Natural killer cell (primary cell): ENCODE results near the gene DCP2. TPM values are rescaled to one million over a fixed set of nuclear protein-coding genes. Genes with fewer than 3 reads are reported as not detected.
A peak's percentile ranks its signal among the peaks of the same experiment; 100 is the strongest.

Source experiments
- ATAC-seq, 3 donors: fragments of 150-1000 bp in 2 of 3; fragments of 200-7000 bp in 1 of 3; cut with Tn5 transposase; 1 replicate in 1 of 3; 2 replicates in 2 of 3; pipeline ENCODE4 v1.10.0; 2021; ENCODE audit warnings: mild to moderate bottlenecking in 2 of 3, moderate library complexity in 2 of 3
- DNase-seq, 2 donors: peaks; one replicate each; pipeline versions ENCODE4 v3.0.0 to v3.0.0-alpha.2; 2013 to 2021; ENCODE audit warnings: mixed read lengths in 1 of 2
- H3K27ac ChIP-seq: one replicate; pipeline ENCODE4 v1.5.1; 2013; ENCODE audit warnings: mild to moderate bottlenecking, low read length
- H3K27me3 ChIP-seq: one replicate; pipeline ENCODE4 v1.6.1; 2013; ENCODE audit warnings: low read length; ENCODE audit not compliant: control insufficient read depth, insufficient read depth
- H3K36me3 ChIP-seq: one replicate; pipeline ENCODE4 v1.6.1; 2013; ENCODE audit warnings: low read length; ENCODE audit not compliant: control insufficient read depth, insufficient read depth
- H3K4me1 ChIP-seq: one replicate; pipeline ENCODE4 v1.6.1; 2013; ENCODE audit warnings: low read length; ENCODE audit not compliant: control insufficient read depth, insufficient read depth
- H3K4me3 ChIP-seq: one replicate; pipeline ENCODE4 v1.5.1; 2013; ENCODE audit warnings: low read length
- H3K9me3 ChIP-seq: one replicate; pipeline ENCODE4 v1.6.1; 2013; ENCODE audit warnings: low read length; ENCODE audit not compliant: control insufficient read depth, insufficient read depth
- H3K27ac Mint-ChIP-seq, 2 donors: one replicate each; pipeline ENCODE4 v1.8.0; 2022; ENCODE audit warnings: mild to moderate bottlenecking in 2 of 2, mixed read lengths in 2 of 2, moderate library complexity in 1 of 2
- H3K27me3 Mint-ChIP-seq, 2 donors: one replicate each; pipeline ENCODE4 v1.8.0; 2022; ENCODE audit warnings: low read depth in 2 of 2, mixed read lengths in 2 of 2
- H3K36me3 Mint-ChIP-seq: one replicate; pipeline ENCODE4 v1.8.0; 2022; ENCODE audit warnings: mixed read lengths
- H3K4me1 Mint-ChIP-seq, 2 donors: one replicate each; pipeline ENCODE4 v1.8.0; 2022; ENCODE audit warnings: mixed read lengths in 2 of 2
- H3K4me3 Mint-ChIP-seq: one replicate; pipeline ENCODE4 v1.8.0; 2022; ENCODE audit warnings: mild to moderate bottlenecking, moderate library complexity, mixed read lengths
- H3K9me3 Mint-ChIP-seq, 2 donors: one replicate each; pipeline ENCODE4 v1.8.0; 2022; ENCODE audit warnings: mixed read lengths in 2 of 2
- WGBS: methylation state at CpG from one replicate; pipeline ENCODE4 v1.1.7; 2013; ENCODE audit warnings: missing lambda C conversion rate; ENCODE audit not compliant: insufficient coverage; 5-methylcytosine and 5-hydroxymethylcytosine counted together
- intact Hi-C: fragments of 100-400 bp; cut with micrococcal nuclease; formaldehyde crosslinking; loops from one replicate; pipeline ENCODE4 v1.14.2; 2022
- total RNA-seq, 4 donors: library from RNA; stranded (reverse); fragments of 120-200 nt in 1 of 4; gene quantifications; one replicate each; pipeline versions ENCODE4 v1.2.3 to v1.2.4, GENCODE V29; 2013 to 2022
- TF ChIP-seq, protein P1 (sequence below): fragments of 200-600 bp; IDR thresholded peaks from one replicate; pipeline ENCODE4 v1.8.0; 2022; ENCODE audit warnings: antibody characterized with exemption

DCP2 gene
- total RNA-seq, 3 donors from 2014 or later (not counting 1 experiment from before 2014, with no cell fraction given): 69.3 to 82.9 (median 76.7) TPM

DNA sequence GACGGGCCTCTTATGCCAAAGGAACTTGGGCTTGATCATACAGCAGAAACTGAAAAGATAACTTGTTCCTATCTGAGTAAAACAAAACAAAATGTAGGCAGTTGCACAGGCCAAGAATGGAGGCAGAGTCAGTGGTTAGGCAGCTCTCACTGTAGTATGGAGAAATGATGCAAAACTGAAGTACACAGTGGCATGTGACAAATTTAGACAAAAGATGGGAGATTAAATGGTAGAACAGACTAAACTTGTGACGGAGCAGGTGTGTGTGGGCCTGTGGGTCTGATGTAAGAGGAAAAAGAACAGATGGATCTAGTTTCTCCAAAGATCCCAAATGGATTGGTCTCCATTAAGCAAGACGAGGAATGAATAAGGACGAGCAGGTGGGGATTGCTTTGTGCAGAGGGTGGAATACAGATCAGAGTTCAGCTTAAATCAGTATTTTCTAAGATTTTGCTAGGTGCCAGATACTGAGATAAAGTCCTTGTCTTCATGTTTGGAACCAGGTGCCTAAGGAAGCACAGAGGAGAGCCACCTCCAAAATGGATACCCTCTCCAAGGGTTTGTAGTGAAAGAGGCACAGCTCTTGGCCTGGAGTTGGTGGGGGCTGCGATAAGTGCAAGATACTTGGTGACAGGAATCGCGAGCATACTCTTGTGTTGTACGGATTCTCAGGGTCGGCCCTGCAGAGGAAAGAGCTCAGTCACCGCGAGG lies 722 bp upstream of the DCP2 start:
- intact Hi-C loops: loop anchor here (1.0 kb wide), 2 partner anchors 46 to 54 kb away; partner anchors contain the start of gene REEP5
- Histone ChIP-seq H3K9me3 (no peaks in the 10 kb centered on the region), H3K4me1 (peaks cover 12% of the 10 kb centered on the region), H3K27me3 (no peaks in the 10 kb centered on the region), H3K4me3 (peak overlapping the region; percentile 90), H3K27ac (peak overlapping the region; percentile 56), H3K36me3 (peaks cover under 1% of the 10 kb centered on the region)
- WGBS: 36% methylated on average over 11 of the region's 11 CpGs
- H3K36me3 Mint-ChIP-seq: no peaks in the 10 kb centered on the region
- TF ChIP-seq, protein P1, sequence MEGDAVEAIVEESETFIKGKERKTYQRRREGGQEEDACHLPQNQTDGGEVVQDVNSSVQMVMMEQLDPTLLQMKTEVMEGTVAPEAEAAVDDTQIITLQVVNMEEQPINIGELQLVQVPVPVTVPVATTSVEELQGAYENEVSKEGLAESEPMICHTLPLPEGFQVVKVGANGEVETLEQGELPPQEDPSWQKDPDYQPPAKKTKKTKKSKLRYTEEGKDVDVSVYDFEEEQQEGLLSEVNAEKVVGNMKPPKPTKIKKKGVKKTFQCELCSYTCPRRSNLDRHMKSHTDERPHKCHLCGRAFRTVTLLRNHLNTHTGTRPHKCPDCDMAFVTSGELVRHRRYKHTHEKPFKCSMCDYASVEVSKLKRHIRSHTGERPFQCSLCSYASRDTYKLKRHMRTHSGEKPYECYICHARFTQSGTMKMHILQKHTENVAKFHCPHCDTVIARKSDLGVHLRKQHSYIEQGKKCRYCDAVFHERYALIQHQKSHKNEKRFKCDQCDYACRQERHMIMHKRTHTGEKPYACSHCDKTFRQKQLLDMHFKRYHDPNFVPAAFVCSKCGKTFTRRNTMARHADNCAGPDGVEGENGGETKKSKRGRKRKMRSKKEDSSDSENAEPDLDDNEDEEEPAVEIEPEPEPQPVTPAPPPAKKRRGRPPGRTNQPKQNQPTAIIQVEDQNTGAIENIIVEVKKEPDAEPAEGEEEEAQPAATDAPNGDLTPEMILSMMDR: no peak
- no peaks in the 10 kb centered on the region for H3K9me3 Mint-ChIP-seq
- DNase-seq (no peak), ATAC-seq (peak in 2 of 3 donors; percentile 1 to 14)
- H3K4me3 Mint-ChIP-seq: peak overlapping the region; percentile 98
- peaks cover 50 to 51% of the 10 kb centered on the region in 2 donors for H3K4me1 Mint-ChIP-seq
- H3K27me3 Mint-ChIP-seq: no peaks in the 10 kb centered on the region
- H3K27ac Mint-ChIP-seq: peak overlapping the region; percentile 87 to 94

DNA sequence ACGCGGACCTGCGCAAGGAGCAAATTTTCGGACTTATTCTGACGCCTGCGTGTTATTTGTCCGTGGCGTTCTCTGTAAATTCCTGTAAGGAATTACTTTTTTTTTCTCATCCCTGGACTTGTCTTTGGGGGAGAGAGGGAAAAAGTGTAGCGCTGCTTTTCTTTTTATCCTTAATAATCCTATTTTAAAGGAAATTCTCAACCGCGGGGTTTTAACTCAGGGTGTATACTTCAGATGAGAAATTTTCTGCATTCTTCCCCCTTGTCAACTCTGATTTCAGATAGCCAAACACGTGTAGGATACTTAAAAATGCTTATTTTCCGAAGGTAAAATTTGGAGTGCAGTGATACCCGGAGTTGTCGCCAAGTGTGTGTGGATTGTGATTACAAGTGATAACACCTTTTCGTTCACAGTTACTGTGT lies 853 bp downstream of the DCP2 start:
- H3K36me3 Mint-ChIP-seq: no peaks in the 10 kb centered on the region
- ATAC-seq: no peak

DNA sequence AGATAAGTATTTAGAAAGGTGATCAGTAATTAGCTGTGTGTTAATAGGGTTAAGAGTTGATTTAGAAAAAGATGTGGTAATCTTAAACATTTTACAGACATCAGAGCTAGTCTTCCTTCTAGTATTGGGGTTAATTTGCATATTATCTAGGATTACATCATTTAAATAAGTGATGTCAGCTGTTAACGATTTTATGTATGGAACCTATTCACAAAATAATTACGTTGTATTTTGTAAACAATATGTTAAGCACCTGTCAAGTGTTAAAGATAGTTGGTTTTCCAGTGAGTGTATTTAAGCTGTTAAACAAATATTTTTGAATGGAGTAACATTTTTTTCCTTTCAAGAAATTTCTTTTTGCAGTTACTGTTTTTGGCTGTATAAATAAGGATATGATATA lies 2.2 kb downstream of the DCP2 start:
- Mint-ChIP-seq H3K4me1 (peaks cover 71 to 72% of the 10 kb centered on the region in 2 donors), H3K36me3 (no peaks in the 10 kb centered on the region), H3K4me3 (peak overlapping the region; percentile 98), H3K9me3 (no peaks in the 10 kb centered on the region), H3K27me3 (no peaks in the 10 kb centered on the region), H3K27ac (peak overlapping the region; percentile 61 to 87)
- Histone ChIP-seq H3K27me3 (no peaks in the 10 kb centered on the region), H3K27ac (no peak overlapping the region), H3K36me3 (peaks cover 11% of the 10 kb centered on the region), H3K4me1 (peaks cover 12% of the 10 kb centered on the region), H3K4me3 (no peak overlapping the region), H3K9me3 (no peaks in the 10 kb centered on the region)
- WGBS: no CpG with 5 or more reads among the region's 2 CpGs
- ATAC-seq (no peak), DNase-seq (no peak)
- TF ChIP-seq, protein P1: no peak
- intact Hi-C loops: no loop called here

More for the DNA sequence above, 853 bp downstream of the DCP2 start:
- Histone ChIP-seq H3K27me3 (no peaks in the 10 kb centered on the region), H3K36me3 (peaks cover 6% of the 10 kb centered on the region), H3K4me1 (peaks cover 12% of the 10 kb centered on the region), H3K4me3 (peak overlapping the region; percentile 90), H3K9me3 (no peaks in the 10 kb centered on the region), H3K27ac (peak overlapping the region; percentile 82)
- intact Hi-C loops: no loop called here
- peak in 1 of 2 donors; percentile 33 for DNase-seq
- Mint-ChIP-seq H3K27ac (peak overlapping the region; percentile 87 to 94), H3K4me1 (peaks cover 58 to 59% of the 10 kb centered on the region in 2 donors), H3K4me3 (peak overlapping the region; percentile 98), H3K9me3 (no peaks in the 10 kb centered on the region), H3K27me3 (no peaks in the 10 kb centered on the region)
- TF ChIP-seq, protein P1: no peak
- 1% methylated on average over 13 of the region's 16 CpGs for WGBS
